Stomach (tissue), 4 donors: ENCODE results near the gene SYT14.
"Not testable (repeated sequence)": the region's sequence is repeated elsewhere in the genome, so short reads cannot be mapped to it uniquely, and the experiment has no call there.

ENCODE experiments used
- CTCF ChIP-seq, 7 experiments: fragments of 450-650 bp in 4 of 7; fragments of 200-600 bp in 3 of 7; sonication (generic) in 3 of 7; IDR thresholded peaks; one replicate each; pipeline ENCODE4 v1.5.1; 2016 to 2019; ENCODE audit warnings: antibody characterized with exemption in 7 of 7, control low read depth in 2 of 7, mild to moderate bottlenecking in 1 of 7
- EP300 ChIP-seq: sonication (generic); formaldehyde crosslinking; IDR thresholded peaks from one replicate; pipeline ENCODE4 v1.6.1; 2017; ENCODE audit warnings: antibody characterized with exemption
- POLR2A ChIP-seq, 4 donors: fragments of 450-650 bp; IDR thresholded peaks; one replicate each; pipeline ENCODE4 v1.6.1; 2016; ENCODE audit warnings: antibody characterized with exemption in 4 of 4, control low read depth in 2 of 4, mild to moderate bottlenecking in 1 of 4, moderate library complexity in 1 of 4
- POLR2AphosphoS5 ChIP-seq, 3 donors: sonication (generic); formaldehyde crosslinking; IDR thresholded peaks; one replicate each; pipeline ENCODE4 v1.6.1; 2016; ENCODE audit warnings: antibody characterized with exemption in 3 of 3

GRCh38 chr1:209898271-209898670 lies 39.7 kb upstream of the SYT14 start:
- not testable (repeated sequence) for TF ChIP-seq CTCF (IDR thresholded peaks at IDR 0.05); POLR2A (IDR thresholded peaks at IDR 0.05); EP300; POLR2AphosphoS5 (IDR thresholded peaks at IDR 0.05)
